ENCODE results near the gene PPME1.
"Not testable (repeated sequence)": the region's sequence is repeated elsewhere in the genome, so short reads cannot be mapped to it uniquely, and the experiment has no call there.

The PPME1 gene

GRCh38 chr11:74170694-74171629, at the start of gene PPME1, which contains the start of gene C2CD3:
TSS of gene PPME1 (plus strand) at chr11:74171289. CDS start at chr11:74171422, 133 bp downstream.
TSS of gene C2CD3 (minus strand) at chr11:74171002. CDS start at chr11:74170792, 210 bp downstream.
- peak; percentile 97 for DNase-seq

DNA sequence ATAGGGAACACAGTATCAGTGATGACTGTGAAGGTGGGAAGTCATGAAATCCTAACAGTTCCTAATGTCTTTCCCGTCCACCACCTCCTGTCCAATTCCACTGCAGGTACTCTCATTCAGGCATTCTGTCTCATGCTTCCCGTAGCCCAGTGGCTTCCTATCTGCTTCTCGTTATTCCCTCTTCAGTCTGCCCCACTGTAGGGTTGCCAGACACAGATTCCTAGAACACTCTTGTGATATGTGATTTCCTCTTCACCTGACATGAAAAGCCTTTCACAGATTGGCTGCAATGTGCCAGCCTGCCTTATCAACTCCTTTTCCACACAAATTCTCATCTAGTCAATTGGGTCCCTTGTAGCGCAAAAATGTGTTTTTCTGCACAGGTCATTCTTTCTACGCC, 49.3 kb upstream of the PPME1 start:
- no peak for DNase-seq

- DNase-seq: no peak
Measured at GRCh38 chr11:74123008-74123448, 48.1 kb upstream of the PPME1 start.

GRCh38 chr11:74129121-74129520, 42.0 kb upstream of the PPME1 start:
- DNase-seq: not testable (repeated sequence)

- no peak for DNase-seq
Measured at GRCh38 chr11:74132833-74133232, 38.3 kb upstream of the PPME1 start.

DNA sequence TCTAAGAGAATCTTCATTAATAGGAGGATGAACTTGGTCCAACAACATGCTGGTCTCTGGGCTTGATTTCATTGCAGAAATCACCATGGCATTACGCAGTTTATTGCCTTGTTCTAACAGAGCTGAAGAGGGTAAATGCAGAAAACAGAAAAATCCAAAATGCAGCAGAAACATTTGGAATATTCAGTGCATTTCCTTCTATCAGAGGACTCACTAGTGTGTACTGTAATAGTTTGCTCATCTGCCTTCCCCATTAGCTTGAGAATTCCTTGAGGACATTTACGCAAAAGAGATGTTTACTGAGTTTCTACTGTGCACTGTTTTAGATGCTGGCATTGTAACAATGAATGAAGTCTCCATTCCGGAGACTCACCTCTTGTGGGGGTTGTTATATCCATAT, 37.7 kb upstream of the PPME1 start:
- DNase-seq: no peak

GRCh38 chr11:74134661-74135060, 36.4 kb upstream of the PPME1 start:
- DNase-seq: no peak

DNA sequence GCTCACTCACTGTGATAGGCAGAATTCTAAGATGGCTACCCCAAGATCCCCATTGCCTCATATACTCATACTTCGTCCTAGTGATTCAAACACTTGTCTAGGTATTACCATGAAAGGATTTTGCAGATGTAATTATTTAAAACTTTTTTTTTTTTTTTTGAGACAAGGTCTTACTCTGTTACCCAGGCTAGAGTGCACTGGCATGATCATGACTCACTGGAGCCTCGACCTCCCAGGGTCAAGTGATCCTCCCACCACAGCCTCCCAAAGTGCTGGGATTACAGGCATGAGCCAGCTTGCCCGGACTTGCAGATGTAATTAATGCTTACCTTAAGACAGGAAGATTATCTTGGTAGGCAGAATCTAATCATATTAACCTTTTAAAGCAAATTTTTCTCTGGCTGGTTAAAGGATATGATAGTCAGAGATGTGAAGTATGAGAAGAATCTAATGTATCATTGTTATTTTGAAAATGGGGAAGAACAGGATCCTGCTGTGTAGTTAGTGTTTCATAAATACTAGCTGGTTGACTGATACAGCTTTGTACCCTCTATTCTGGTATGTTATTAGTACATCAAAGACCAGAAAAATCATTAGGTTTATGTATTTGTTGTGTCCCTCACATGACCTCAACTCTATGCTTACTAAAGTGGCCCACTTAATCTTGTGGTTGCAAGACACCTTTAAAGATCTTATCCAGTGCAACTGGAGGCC, 35.8 kb upstream of the PPME1 start:
- DNase-seq: no peak

DNA sequence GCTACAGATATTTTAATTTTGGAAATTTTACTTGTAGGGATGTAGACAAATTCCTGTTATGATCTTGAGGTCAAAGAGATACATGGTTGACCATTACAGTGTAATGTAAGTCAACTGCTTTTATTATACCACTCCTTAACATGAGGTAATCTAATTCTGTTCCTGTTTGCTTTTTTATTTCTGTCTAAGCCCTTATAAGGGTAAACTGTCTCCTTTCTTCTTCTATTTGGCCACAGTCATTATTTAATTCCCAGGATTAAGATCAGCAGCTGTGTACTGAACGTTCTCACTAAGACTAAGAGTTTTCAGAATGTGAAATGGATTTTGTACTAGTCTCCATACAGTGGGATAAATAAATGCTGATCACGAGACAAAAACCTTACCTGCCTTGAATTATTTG, 33.1 kb upstream of the PPME1 start:
- DNase-seq: no peak

GRCh38 chr11:74138572-74138971, 32.5 kb upstream of the PPME1 start:
- DNase-seq: no peak

DNA sequence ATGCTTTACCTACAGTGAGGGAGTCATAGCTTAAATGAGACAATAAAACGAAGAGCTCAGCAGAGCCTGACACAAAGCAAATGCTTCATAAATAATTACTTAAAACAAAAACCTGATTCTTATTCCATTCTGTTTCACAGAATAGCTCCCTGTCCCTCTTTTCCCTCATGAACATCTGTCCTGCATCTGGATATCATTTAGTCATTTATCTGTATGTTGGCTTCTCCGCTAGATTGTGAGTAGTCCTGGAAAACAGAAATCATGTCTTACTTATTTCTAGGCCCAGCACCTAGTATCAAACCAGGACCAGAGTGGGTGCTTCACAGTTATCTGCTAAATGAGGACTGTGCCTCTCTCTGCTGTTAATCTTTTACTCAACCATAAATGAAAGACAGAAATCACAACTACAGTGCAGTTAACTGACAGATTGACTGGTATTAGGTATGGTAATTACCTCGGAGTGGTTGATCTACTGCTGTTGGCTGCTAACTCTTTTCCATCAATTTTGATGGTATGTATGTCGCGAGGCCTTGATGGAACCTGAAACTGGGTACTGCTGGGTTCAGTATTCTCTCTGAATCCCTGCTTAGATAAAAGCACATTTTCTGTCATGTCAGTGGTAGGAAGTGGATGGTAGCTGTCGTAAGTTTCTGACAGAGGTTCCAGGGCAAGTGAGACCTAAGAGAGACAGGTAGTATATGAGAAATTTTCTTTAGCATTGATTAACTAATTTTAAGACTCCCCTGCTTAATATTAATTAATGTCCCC, 31.8 kb upstream of the PPME1 start:
- no peak for DNase-seq

- DNase-seq: not testable (repeated sequence)
Measured at GRCh38 chr11:74139919-74140431, 31.1 kb upstream of the PPME1 start.

- no peak for DNase-seq
Measured at GRCh38 chr11:74141241-74141695, 29.8 kb upstream of the PPME1 start.

DNA sequence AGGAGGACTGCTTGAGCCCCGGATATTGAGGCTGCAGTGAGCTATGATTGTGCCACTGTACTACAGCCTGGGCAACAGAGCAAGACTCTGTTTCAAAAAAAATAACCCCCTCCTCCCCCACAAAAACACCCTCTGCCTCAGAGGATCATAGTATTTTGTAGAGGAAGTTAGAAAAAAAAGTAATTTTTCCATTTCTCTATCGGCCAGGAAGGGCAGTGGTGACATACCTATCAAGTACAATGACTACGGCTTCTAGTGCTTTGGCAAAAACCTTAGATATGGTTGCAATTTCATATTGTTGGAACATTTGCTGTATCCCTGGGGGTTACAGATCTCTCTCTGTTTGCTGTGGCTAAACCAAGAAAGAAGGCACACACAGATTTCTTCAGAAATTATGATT, 29.2 kb upstream of the PPME1 start:
- DNase-seq: no peak

GRCh38 chr11:74142624-74143023, 28.5 kb upstream of the PPME1 start:
- no peak for DNase-seq

DNA sequence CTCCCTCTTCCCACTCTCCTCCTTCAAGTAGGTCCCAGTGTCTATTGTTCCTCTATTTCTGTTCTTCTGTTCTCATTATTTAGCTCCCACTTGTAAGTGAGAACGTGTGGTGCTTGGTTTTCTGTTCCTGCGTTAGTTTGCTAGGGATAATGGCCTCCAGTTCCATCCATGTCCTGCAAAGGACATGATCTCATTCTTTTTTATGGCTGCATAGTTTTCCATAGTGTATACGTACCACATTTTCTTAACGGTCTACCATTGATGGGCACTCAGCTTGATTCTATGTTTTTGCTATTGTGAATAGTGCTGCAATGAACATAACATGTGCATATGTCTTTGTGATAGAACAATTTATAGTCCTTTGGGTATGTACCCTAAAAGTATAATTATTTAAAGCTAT, 26.5 kb upstream of the PPME1 start:
- DNase-seq: no peak

DNA sequence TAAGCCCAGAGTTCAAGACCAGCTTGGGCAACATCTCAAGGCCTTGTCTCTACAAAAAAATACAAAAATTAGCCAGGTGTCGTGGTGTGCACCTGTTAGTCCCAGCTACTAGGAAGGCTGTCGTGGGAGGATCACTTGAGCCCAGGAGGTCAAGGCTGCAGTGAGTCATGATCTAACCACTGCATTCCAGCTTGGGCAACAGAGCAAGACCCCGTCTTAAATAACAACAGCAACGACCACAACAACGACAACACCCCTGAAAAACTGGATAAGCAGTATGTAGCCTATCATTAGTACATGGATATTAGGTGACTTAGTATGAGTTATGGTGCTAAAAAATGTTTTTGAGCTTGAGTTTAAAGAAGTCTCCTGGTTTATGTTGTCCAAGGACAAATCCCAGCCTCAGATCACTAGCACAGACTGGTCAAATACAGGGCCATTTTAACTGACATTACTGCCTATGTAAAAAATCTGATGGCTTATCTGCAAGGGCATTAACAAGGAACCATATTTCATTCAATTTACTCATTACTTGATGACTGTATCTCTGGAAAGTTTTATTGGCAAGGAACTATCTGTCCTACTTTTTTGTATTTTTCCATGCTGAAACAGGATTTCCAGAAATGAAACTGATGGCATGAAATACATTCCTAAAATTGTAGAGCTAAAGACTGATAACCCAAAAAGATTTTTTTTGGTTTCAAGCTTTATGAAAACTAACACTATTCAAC, 23.7 kb upstream of the PPME1 start:
- DNase-seq: no peak

DNA sequence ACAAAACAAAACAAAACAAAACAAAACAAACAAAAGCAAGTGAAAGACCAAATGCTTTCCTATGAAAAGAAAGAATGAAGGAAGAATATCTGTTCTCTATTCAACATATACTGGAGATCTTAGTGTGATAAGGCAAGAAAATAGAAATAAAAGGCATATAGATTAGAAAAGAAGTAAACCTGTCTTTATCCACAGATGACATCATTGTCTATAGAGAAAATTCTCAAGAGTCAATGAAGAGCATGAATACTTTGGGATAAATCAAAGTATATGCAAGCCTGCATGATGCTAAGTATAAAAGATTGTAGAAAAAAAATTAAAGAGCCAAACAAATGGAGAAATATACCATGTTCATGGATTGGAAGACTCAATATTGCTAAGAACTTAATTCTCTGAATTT, 17.9 kb upstream of the PPME1 start:
- DNase-seq: no peak

- no peak for DNase-seq
Measured at GRCh38 chr11:74154620-74155281, 16.3 kb upstream of the PPME1 start.

DNA sequence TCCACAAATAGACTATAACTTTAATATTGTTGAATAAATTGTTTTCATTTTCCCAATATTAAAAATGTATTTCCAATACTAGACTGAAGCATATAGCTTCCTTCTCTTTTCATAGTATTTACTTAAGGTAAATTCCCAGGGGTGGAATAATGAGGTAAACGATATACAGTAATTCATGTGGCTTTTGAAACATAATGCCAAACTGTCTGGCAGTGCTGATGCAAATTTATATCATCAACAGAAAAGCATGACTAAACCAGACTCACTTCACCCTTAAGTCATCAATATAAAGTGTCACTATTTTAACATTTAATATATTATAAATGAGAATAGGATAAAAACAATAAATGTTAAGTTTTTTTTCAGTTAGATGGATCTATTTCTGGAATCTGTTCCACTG, 13.9 kb upstream of the PPME1 start:
- peak; percentile 23 for DNase-seq

DNA sequence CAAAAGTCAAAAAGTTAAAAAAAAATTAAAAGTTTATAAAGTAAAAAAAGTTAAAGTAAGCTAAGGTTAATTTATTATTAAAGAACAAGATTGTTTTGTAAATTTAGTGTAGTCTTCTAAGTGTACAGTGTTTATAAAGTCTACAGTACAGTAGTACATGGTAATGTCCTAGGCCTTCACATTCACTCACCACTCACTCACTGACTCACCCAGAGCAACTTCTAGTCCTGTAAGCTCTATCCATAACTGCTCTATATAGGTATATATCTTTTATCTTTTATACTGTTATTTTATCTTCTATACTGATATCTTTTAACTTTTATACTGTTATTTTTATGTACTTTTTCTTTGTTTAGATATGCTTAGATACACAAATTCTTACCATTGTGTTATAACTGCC, 11.4 kb upstream of the PPME1 start:
- DNase-seq: no peak

All from NCI-H2107 (cell line).